GM18870 (cell line): Measurements from ENCODE around the gene ALG6.
"Not testable (repeated sequence)": the region's sequence is repeated elsewhere in the genome, so short reads cannot be mapped to it uniquely, and the experiment has no call there.

Source experiments
- ATAC-seq: cut with Tn5 transposase; IDR thresholded peaks from one replicate; pipeline ENCODE4 v1.9.1; 2021; ENCODE audit warnings: moderate library complexity; ENCODE audit not compliant: unreplicated experiment

Gene ALG6

DNA sequence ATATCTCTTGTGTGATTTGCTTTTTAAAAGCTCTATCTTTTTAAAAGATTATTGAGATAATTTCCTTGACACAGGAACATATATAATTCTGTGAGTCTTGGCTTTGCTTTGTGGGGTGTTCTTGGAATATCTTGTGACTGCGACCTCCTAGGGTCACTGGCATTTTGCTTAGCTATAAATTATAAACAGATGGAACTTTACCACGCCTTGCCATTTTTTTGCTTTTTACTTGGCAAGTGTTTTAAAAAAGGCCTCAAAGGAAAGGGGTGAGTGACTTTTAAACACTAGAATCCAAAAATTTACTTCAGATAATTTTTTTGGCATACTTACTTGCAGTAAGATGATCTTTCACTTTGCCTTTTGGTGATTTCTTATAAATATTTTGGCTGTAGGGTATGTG lies 43.6 kb downstream of the ALG6 start:
- no peak for ATAC-seq

DNA sequence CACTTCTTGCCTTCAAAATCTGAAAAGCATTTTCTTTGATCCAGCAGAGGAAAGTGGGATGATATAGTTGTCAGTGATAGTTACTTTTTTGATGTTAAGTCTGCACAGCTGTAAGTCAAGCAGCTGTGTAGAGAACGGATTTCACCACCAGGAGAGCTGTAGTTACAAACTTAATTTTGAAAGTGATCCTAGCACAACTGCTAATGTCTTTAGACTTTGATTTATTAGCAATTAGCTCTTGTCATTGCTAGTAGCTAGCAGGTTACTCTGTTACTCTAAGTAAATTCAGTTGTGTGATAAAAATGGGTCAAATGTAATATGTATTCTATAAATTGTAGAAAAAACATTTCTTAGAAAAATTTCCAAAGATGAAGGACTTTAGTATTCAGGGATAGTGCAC lies 46.0 kb downstream of the ALG6 start:
- ATAC-seq = no peak

DNA sequence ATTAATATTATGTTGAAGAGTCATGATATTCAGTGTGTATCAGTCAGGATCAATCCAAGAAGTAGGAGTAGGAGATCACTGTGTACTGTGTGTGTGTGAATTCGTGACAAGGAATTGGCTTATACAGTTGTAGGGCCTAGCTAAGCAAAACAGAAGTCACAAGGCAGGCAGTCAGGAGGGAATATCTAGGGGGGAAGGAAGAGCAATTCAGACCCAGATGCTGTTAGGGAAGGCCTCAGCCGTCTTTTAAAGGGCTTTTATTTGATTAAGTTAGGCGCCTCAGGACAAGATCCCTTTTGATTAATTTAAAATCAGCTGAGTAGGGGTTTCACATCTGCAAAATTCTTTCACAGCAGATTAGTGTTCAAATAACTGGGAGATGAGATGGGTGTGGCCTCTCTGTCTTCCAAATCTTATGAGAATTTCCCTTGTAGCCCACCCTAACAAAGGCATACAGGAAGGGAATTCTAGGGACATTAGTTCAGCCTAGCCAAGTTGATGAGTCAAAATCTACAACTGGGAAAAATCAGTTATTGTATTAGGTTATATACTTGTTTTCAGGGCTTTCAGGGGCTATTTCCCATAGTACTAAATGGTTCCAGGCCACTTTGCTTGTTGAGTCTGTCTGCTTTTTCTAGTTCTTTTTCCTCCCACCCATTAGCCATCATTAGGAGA lies 47.4 kb downstream of the ALG6 start:
- ATAC-seq = no peak

DNA sequence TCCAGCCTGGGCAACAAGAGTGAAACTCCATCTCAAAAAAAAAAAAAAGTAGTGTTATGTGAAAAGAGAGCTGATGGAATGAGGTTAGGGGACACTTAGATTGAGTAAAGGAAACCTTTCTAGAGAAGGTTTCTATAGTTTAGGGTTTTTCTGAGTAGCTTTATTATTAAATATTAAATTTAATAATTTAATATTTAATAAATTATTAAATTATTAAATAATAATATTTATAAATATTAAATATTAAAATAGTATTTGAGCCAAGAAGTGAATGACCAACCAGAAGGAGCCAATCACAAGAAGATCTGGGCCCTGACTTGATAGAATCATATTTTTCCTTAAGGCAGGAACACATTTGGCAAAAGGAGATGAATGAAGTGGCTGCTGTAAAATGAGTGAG lies 50.7 kb downstream of the ALG6 start:
- ATAC-seq = no peak

DNA sequence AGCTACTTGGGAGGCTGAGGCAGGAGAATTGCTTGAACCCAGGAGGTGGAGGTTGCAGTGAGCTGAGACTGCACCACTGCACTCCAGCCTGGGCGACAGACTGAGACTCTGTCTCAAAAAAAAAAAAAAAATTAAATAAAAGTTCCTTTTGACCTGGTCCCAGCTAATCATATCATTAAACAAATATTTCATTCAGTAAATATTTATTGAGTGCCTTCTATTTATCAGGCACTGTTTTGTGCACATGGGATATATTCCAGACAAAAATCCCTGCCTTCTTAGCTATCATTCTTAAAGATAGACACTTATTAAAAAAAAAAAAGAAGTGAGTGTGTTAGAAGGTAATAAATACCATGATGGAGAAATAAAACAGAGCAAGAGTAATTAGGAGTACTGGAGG lies 53.3 kb downstream of the ALG6 start:
- not testable (repeated sequence) for ATAC-seq

DNA sequence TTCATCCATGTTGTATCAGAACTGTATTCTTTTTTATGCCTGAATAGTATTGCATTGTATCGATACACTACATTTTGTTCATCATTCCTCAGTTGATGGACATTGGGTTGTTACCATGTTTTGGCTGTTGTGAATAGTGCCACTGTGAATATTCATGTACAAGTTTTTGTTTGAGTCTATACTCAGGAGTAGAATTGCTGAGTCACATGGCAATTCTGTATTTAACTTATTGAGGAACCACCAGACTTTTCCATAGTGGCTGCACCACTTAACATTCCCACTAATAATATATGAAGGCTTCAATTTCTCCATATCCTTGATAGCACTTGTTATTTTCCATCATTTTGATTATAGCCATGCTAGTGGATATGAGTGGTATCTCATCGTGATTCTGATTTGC lies 56.2 kb downstream of the ALG6 start:
- ATAC-seq = no peak

DNA sequence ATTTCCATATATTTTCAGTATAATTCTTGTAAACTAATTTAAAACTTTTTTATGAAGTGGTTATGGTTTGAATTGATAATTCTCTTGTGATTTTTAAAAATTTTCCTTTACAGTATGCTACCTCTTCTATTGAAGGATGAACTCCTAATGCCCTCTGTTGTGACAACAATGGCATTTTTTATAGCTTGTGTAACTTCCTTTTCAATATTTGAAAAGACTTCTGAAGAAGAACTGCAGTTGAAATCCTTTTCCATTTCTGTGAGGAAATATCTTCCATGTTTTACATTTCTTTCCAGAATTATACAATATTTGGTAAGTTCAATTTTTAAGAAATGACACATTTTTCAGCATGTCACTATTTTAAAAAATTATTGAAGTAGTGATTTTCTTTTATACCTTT lies 61.4 kb downstream of the ALG6 start:
- no peak for ATAC-seq

DNA sequence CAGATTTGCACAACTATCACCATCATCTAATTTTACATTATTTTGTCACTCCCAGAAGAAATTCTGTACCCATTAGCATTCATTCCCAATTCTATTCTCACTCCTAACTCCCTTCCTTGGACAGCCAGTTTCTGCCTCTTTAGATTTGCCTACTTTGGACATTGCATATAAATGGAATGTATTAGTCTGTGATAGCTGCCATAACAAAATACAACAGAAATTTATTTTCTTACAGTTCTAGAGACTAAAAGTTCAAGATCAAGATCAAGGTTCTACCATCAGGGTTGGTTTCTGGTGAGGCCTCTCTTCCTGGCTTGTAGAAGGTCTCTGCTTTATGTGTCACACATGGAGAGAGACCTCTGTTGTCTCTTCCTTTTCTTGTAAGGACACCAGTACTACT lies 61.9 kb downstream of the ALG6 start:
- ATAC-seq = no peak

DNA sequence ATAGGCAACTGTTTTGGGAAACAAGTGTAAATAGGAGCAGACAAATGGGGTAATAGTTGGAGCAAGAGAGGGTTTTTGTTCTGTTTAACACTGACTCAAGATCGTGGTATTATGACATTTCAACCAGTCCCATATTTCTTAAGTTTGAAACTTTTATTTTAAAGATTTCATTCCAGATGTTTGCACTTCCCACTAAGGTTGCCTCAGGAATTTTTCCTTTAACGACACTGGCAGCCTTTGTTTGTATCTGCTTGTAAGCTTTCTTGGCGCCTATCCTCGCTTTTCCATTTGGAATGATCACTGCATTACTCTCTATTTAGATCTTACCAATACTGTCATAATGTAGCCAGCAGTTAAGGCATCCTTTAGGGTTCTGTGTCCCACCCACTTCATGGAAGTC lies 67.7 kb downstream of the ALG6 start:
- ATAC-seq = no peak

DNA sequence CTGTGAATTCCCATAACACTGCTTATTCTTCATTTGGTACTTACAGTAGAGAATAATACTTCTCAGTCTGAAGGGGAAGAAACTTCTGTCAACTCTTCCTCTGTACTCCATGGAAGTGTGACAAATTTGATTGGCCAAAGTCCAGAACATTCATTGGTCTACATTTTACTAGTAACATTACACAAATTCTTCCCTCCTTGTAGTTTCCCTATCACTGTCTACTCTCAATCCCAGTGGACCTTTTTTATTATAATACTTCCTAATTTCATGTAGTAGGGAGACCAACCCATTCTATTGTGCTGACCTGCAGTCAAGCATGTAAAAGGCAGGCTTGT lies 74.7 kb downstream of the ALG6 start:
- no peak for ATAC-seq

DNA sequence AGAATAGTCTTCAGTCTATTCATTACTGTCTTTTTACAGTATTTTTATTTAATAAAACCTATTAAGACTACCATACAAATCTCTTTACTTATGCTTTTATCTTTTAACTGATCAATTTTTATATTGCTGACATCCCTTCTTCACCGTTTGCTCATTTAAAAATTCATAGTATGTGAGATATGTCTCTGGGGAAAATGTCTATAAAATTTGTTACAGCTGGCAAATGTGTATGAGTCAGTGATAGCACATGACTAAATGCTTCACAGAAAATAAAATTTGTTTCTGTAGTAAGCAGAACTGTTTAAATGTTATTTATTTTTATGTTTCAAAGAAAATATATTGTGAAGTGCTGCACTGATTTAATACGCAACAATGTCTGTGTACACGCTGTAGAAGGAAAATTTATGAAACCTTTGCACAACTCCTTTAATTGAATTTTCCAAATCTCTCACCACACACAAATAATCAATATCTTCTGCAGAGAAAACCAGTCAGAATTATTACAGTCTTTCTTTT lies 81.4 kb downstream of the ALG6 start:
- no peak for ATAC-seq

DNA sequence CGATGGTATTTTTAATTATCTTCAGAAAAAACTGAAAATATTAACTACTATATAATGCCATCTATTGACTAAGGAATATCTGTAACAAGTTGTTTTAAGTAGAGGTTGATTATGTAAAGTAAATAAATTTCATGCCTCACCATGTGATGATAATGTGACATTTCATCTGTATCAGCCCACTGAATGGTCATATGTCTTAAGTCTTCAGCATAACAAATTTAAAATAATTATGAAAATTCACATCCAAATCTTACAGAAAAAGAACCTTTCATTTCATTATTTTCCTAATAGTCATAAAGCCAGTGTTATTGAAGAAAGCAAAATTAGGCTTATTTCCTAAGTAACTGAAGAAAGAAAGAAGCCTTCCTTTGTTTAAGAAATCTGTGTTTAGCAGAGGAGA lies 83.0 kb downstream of the ALG6 start:
- no peak for ATAC-seq

DNA sequence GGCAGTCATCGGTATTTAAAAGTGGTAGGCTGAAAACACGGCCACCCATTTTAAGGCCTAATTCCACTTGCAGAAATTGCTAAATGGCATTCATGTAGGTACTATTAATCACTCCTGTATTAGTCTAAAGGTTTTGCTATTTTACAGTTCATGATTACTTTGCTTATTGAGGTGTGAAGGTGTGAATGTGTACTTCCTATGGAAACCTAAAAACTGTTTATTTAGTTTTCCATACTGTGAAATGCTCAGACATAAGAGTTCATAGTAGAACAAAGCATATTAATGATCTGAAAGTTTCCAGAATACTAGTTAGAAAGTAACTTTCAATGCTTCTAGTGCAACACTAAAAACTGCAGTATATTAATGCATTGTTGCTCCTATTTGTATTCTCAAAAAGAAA lies 85.8 kb downstream of the ALG6 start:
- ATAC-seq = peak; percentile 52

DNA sequence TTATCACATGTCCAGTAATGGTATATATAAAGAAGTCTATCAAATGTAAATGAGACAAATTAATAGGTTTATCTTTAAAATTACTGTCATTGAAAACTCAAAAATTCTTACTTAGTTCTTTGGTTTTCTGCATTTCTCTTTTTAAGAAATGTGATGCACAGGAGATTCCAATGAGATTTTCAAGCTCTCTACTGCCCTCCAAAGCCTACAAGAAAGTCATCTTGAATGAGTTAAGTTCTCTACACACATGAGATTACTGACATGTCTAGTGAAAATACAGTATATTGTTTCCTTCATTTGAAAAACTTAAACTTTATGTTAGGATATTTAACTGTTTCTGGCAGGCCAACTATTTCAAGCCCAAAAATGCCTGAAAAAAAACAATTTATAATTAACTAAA lies 86.8 kb downstream of the ALG6 start:
- ATAC-seq = no peak

DNA sequence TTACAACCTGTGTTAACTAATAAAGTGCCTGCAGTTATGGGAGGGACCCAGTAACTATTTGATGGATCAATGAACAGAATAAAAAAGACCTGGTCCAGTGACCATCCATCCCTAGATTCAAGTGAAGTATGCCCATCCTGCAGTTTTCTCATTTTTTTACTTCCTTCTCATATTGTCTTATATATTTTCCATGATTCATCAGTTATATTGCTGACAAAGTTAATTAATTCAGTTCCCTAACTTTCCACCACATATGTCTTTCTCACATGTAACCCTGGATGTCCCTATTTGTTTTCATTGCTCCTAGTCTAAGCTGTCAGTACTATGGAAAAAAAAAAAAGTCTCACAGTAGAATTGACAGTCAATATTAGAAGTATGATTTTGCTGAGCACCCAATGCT lies 91.3 kb downstream of the ALG6 start:
- ATAC-seq = no peak

DNA sequence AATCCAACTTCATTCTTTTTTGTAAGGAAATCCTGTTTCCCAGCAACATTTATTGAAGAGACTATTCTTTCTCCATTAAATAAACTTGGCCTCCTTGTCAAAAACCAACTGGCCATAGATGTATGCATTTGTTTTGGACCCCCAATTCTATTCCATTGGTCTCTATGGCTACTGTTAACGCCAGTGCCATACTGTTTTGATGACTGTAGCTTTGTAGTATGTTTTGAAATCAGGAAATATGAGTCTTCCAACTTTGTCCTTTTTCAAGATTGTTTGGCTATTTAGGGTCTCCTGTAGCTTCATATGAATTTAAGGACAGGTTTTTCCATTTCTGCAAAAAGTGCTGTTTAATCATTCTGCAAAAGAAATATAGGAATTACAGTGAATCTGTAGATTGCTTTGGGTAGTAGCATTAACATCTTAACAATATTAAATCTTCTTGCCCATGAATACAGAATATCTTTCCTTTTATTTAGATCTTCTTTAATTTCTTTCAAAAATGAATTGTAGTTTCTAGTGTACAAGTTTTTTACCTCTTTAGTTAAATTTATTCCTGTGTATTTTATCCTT lies 94.3 kb downstream of the ALG6 start:
- no peak for ATAC-seq

DNA sequence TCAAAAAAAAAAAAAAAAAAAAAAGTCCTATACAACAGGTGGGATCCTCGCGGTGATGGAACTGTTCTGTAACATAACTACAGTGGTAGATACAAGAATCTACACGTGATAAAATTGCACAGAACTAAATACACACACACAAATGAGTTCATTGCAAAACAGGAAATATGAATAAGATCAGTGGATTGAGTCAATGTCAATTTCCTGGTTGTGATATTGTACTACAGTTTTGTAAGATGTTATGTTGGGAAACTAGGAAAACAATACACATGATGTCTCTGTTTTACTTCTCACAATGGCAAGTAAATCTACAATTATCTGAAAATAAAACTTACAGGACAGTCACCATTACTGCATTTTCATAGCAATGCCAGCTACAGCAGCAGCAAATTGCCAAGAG lies 95.8 kb downstream of the ALG6 start:
- ATAC-seq = no peak

DNA sequence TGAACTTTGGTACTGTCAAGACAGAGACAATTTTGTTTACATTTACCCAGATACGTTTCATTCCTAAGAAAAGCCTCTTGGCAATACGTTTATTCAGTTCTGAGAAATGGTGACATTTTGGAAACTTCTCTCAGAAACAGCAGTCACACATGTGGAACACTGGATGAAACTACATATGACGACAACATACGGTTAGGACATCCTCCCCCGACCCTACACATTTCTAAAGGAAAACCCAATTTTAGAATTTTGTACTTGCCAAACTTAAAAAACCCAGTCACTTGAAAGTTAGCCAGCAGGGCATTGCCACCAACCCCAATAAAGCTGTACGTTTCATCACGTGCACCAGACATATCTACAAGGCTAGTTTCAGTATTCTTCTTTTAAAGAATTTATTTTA lies 98.8 kb downstream of the ALG6 start:
- ATAC-seq = no peak

DNA sequence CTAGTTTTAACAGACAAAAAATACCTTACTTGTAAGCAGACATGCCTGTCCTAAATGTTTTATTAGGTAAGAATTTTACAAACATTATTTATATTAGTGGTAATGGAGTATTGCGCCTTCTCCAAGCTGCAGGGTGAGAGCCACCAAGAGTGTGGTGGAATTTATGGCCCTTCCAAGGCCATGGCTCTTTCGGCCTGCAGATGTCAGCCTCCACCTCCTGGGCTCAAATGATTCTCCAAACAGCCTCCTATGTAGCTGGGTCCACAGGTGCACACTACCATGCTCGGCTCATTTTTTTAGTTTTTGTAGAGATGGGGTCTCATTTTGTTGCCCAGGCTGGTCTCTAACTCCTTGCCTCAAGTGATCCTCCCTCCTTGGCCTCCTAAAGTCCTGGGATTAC lies 99.3 kb downstream of the ALG6 start:
- ATAC-seq = no peak

DNA sequence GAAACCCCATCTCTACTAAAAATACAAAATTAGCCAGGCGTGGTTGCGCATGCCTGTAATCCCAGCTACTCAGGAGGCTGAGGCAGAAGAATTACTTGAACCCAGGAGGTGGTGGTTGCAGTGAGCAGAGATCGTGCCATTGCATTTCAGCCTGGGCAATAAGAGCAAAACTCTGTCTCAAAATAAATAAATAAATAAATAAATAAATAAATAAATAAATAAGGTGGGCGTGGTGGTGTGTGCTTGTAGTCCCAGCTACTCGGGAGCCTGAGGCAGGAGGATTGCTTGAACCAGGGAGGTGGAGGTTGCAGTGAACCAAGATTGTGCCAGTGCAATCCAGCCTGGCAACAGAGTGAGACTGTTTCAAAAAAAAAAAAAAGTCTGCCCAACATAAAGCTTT lies 101.3 kb downstream of the ALG6 start:
- not testable (repeated sequence) for ATAC-seq

DNA sequence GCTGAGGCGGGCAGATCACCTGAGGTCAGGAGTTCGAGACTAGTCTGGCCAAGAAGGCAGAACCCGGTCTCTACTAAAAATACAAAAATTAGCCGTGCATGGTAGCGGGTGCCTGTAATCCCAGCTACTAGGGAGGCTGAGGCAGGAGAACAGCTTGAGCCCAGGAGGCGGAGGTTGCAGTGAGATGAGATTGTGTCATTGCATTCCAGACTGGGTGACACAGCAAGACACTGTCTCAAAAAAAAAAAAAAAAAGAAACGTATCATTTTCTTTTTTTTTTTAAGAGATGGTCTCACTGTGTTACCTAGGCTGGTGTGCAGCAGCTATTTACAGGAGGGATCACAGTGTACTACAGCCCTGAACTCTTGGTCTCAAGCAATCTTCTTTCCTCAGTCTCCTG lies 108.3 kb downstream of the ALG6 start:
- ATAC-seq = no peak

DNA sequence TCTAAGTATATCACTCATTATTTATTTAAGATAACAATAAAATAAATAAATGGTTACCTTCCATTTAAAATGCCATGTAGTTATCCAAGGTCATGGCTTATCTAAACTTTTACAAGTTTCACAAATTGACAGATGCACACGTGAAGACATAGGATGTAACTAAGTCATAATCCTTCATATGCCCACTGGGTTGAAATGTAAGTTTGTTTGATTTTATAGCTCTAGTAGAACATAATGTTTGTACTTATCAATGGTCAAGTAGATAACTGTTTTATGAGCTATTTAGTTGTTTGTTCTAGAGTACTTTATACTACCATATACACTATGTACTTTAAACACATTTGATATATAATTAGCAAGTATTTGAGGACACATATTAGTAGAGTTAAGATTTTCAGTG lies 112.6 kb downstream of the ALG6 start:
- ATAC-seq = no peak

DNA sequence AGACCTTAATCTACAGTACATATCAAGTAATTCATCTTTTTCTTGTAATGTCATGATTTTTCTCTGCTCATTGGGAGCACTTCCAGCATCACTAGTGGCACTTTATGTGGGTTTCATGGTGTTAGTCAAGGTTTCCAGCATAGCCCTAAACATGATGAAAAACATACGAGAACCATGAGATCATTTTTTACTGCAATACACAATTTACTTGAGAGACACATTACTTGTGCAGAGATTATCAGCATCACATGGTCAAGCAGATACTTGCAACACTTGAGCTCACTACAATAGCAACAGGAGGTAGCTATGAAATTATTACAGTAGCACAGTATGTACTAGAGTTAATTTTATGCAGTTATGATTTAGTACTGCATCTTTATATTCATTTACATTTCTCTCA lies 119.2 kb downstream of the ALG6 start:
- no peak for ATAC-seq
